Fibroblast of lung (primary cell): ENCODE results near the gene FBLN1. TPM values are rescaled to one million over a fixed set of nuclear protein-coding genes. Genes with fewer than 3 reads are reported as not detected.

ENCODE experiments used
- DNase-seq, 2 donors: peaks; one replicate each; pipeline versions ENCODE4 v3.0.0 to v3.0.0-alpha.2; 2010; ENCODE audit warnings: low read depth in 2 of 2
- H2AFZ ChIP-seq: 2 replicates; pipeline ENCODE4 v1.5.1; 2012; ENCODE audit warnings: low read length, control low read depth, inconsistent platforms
- H3K27ac ChIP-seq: 2 replicates; pipeline ENCODE4 v1.5.1; 2011; ENCODE audit warnings: low read length, control low read depth; ENCODE audit not compliant: insufficient read depth
- H3K27me3 ChIP-seq: 2 replicates; pipeline ENCODE4 v1.5.1; 2011; ENCODE audit warnings: mild to moderate bottlenecking, low read length; ENCODE audit not compliant: control insufficient read depth, insufficient read depth
- H3K36me3 ChIP-seq: 2 replicates; pipeline ENCODE4 v1.5.1; 2011; ENCODE audit warnings: low read length; ENCODE audit not compliant: control insufficient read depth, insufficient read depth
- H3K4me1 ChIP-seq: 2 replicates; pipeline ENCODE4 v1.5.1; 2011; ENCODE audit warnings: low read length; ENCODE audit not compliant: control insufficient read depth, insufficient read depth; ENCODE audit errors: extremely low read depth
- H3K4me2 ChIP-seq: 2 replicates; pipeline ENCODE4 v1.5.1; 2011; ENCODE audit warnings: low read length, control low read depth; ENCODE audit not compliant: insufficient read depth; ENCODE audit errors: extremely low read depth
- H3K4me3 ChIP-seq, 4 experiments: fragments of 200-600 bp in 1 of 4; sonication (generic) in 1 of 4; replicated peaks in 1 of 4; 2 replicates each; pipeline ENCODE4 v1.5.1; 2011 to 2016; ENCODE audit warnings: low read length in 4 of 4, low read depth in 3 of 4, mild to moderate bottlenecking in 3 of 4, control low read depth in 2 of 4, inconsistent platforms in 1 of 4, mixed read lengths in 1 of 4; ENCODE audit not compliant: insufficient read depth in 1 of 4; ENCODE audit errors: control extremely low read depth in 1 of 4
- H3K79me2 ChIP-seq: 2 replicates; pipeline ENCODE4 v1.5.1; 2012; ENCODE audit warnings: mild to moderate bottlenecking, low read length, inconsistent platforms; ENCODE audit not compliant: control insufficient read depth, insufficient read depth
- H3K9ac ChIP-seq: 2 replicates; pipeline ENCODE4 v1.5.1; 2011; ENCODE audit warnings: mild to moderate bottlenecking, low read length, control low read depth; ENCODE audit not compliant: insufficient read depth
- H3K9me3 ChIP-seq: 2 replicates; pipeline ENCODE4 v1.5.1; 2012; ENCODE audit warnings: low read depth, low read length; ENCODE audit not compliant: control insufficient read depth, insufficient read depth
- H4K20me1 ChIP-seq: 2 replicates; pipeline ENCODE4 v1.5.1; 2011; ENCODE audit warnings: low read length; ENCODE audit not compliant: control insufficient read depth, insufficient read depth; ENCODE audit errors: extremely low read depth
- CTCF ChIP-seq, 2 donors: IDR thresholded peaks in 1 of 2; conservative IDR thresholded peaks in 1 of 2; 1 replicate in 1 of 2; 2 replicates in 1 of 2; pipeline ENCODE4 v1.5.1; 2011 to 2012; ENCODE audit warnings: low read length in 2 of 2, control low read depth in 1 of 2, inconsistent platforms in 1 of 2, low read depth in 1 of 2, mild to moderate bottlenecking in 1 of 2
- EZH2 ChIP-seq: IDR thresholded peaks from 2 replicates; pipeline ENCODE4 v1.5.1; 2012; ENCODE audit warnings: low read length, control low read depth, mild to moderate bottlenecking; ENCODE audit errors: missing control alignments
- polyA plus RNA-seq, 2 donors: library from polyadenylated mRNA; depleted of rRNA in 1 of 2; stranded (reverse) in 1 of 2; unstranded in 1 of 2; fragments of >200 nt; gene quantifications; 2 replicates each; pipeline ENCODE4 v1.2.1, GENCODE V29; 2011 to 2012; ENCODE audit warnings: missing spikeins in 1 of 2
- total RNA-seq: library from RNA; depleted of rRNA; stranded (reverse); fragments of >200 nt; gene quantifications from 2 replicates; pipeline ENCODE4 v1.2.1, GENCODE V29; 2014

The FBLN1 gene
- total and polyA plus RNA-seq, 2 donors (not counting 1 experiment from before 2014, with no cell fraction given) = 134 to 270 TPM

- Histone ChIP-seq H3K4me3 (no peak overlapping the region), H3K36me3 (no peaks in the 10 kb centered on the region), H3K27me3 (peaks cover 2% of the 10 kb centered on the region), H3K4me2 (no peak overlapping the region), H3K9ac (no peak overlapping the region), H3K4me1 (peaks cover 7% of the 10 kb centered on the region), H2AFZ (no peak overlapping the region), H4K20me1 (no peaks in the 10 kb centered on the region), H3K9me3 (no peaks in the 10 kb centered on the region), H3K79me2 (no peaks in the 10 kb centered on the region), H3K27ac (no peak overlapping the region)
- DNase-seq = no peak
- TF ChIP-seq EZH2 = no peak
- TF ChIP-seq CTCF (conservative IDR thresholded peaks at IDR 0.05 in 1 of 2, IDR thresholded peaks at IDR 0.05 in 1 of 2; ENCODE audit: low read depth in 1 of 2, low read length in 2 of 2) = no peak
These were observed 29.0 kb upstream of the FBLN1 start for GRCh38 chr22:45473626-45474237.

- Histone ChIP-seq H3K79me2 (no peaks in the 10 kb centered on the region), H3K4me2 (no peak overlapping the region), H3K4me3 (no peak overlapping the region), H3K27ac (no peak overlapping the region), H3K4me1 (peaks cover 3% of the 10 kb centered on the region), H3K9ac (no peak overlapping the region), H3K9me3 (no peaks in the 10 kb centered on the region), H3K27me3 (peaks cover 2% of the 10 kb centered on the region), H4K20me1 (no peaks in the 10 kb centered on the region), H3K36me3 (no peaks in the 10 kb centered on the region), H2AFZ (no peak overlapping the region)
- DNase-seq = peak in 1 of 2 donors; percentile 58
- TF ChIP-seq EZH2 (no peak), CTCF (conservative IDR thresholded peaks at IDR 0.05 in 1 of 2, IDR thresholded peaks at IDR 0.05 in 1 of 2; ENCODE audit: low read depth in 1 of 2, low read length in 2 of 2) (no peak)
These were observed 27.5 kb upstream of the FBLN1 start for GRCh38 chr22:45475063-45475747.

GRCh38 chr22:45475851-45476514 lies 26.7 kb upstream of the FBLN1 start:
- no peak overlapping the region for H3K27ac ChIP-seq
- H3K79me2 ChIP-seq = no peaks in the 10 kb centered on the region
- H4K20me1 ChIP-seq = no peaks in the 10 kb centered on the region
- H3K27me3 ChIP-seq = peaks cover 2% of the 10 kb centered on the region
- no peak for DNase-seq
- H3K4me1 ChIP-seq = peaks cover 3% of the 10 kb centered on the region
- H3K4me3 ChIP-seq = no peak overlapping the region
- no peaks in the 10 kb centered on the region for H3K9me3 ChIP-seq
- TF ChIP-seq EZH2 = no peak
- TF ChIP-seq CTCF (conservative IDR thresholded peaks at IDR 0.05 in 1 of 2, IDR thresholded peaks at IDR 0.05 in 1 of 2; ENCODE audit: low read depth in 1 of 2, low read length in 2 of 2) = no peak
- no peak overlapping the region for H2AFZ ChIP-seq
- no peaks in the 10 kb centered on the region for H3K36me3 ChIP-seq
- no peak overlapping the region for H3K4me2 ChIP-seq
- no peak overlapping the region for H3K9ac ChIP-seq
